CD4-positive, alpha-beta T cell (primary cell): ENCODE results near the gene SLC25A29. TPM values are rescaled to one million over a fixed set of nuclear protein-coding genes. Genes with fewer than 3 reads are reported as not detected.
A peak's percentile ranks its signal among the peaks of the same experiment; 100 is the strongest.

Experiments used
- ATAC-seq: fragments of 200-7000 bp; cut with Tn5 transposase; one replicate; pipeline ENCODE4 v1.10.0; 2022; ENCODE audit warnings: mild to moderate bottlenecking; ENCODE audit not compliant: poor library complexity
- CTCF ChIA-PET: fragments of 350-600 bp; sonication (Branson Sonifier 250); formaldehyde crosslinking; loops from one replicate; lab custom pipeline; 2021; ENCODE audit warnings: antibody characterized with exemption, inconsistent platforms; lab: Charles Lee
- POLR2A ChIA-PET: fragments of 350-600 bp; sonication (Branson Sonifier 250); formaldehyde crosslinking; loops from one replicate; lab custom pipeline; 2021; ENCODE audit warnings: antibody characterized with exemption, inconsistent platforms; lab: Charles Lee
- DNase-seq, 14 experiments: peaks; one replicate each; pipeline ENCODE4 v3.0.0-alpha.2; 2013 to 2020; ENCODE audit warnings: mixed read lengths in 2 of 14
- H3K27ac ChIP-seq, 2 donors: one replicate each; pipeline versions ENCODE4 v1.5.1 to v1.7.0; 2013; ENCODE audit warnings: low read length in 2 of 2, low read depth in 1 of 2, mild to moderate bottlenecking in 1 of 2
- H3K27me3 ChIP-seq, 2 experiments: 1 replicate in 1 of 2; 2 replicates in 1 of 2; pipeline versions ENCODE4 v1.6.1 to v1.7.0; 2013; ENCODE audit warnings: low read length in 2 of 2, control low read depth in 1 of 2, mild to moderate bottlenecking in 1 of 2, moderate library complexity in 1 of 2; ENCODE audit not compliant: insufficient read depth in 2 of 2, control insufficient read depth in 1 of 2
- H3K36me3 ChIP-seq: one replicate; pipeline ENCODE4 v1.6.1; 2013; ENCODE audit warnings: low read length, control low read depth; ENCODE audit not compliant: insufficient read depth
- H3K4me1 ChIP-seq: one replicate; pipeline ENCODE4 v1.6.1; 2013; ENCODE audit warnings: low read length, control low read depth; ENCODE audit not compliant: insufficient read depth
- H3K4me3 ChIP-seq: one replicate; pipeline ENCODE4 v1.5.1; 2013; ENCODE audit warnings: mild to moderate bottlenecking, low read length, moderate library complexity
- H3K9me3 ChIP-seq, 2 experiments: 1 replicate in 1 of 2; 2 replicates in 1 of 2; pipeline versions ENCODE4 v1.6.1 to v1.7.0; 2013; ENCODE audit warnings: low read length in 2 of 2, mild to moderate bottlenecking in 2 of 2, control low read depth in 1 of 2, moderate library complexity in 1 of 2; ENCODE audit not compliant: control insufficient read depth in 1 of 2, insufficient read depth in 1 of 2
- H3K27ac Mint-ChIP-seq: one replicate; pipeline ENCODE4 v1.8.0; 2020; ENCODE audit warnings: mixed read lengths
- H3K27me3 Mint-ChIP-seq: one replicate; pipeline ENCODE4 v1.8.0; 2021; ENCODE audit warnings: mixed read lengths
- H3K36me3 Mint-ChIP-seq: one replicate; pipeline ENCODE4 v1.8.0; 2021; ENCODE audit warnings: low read depth, mixed read lengths
- H3K4me1 Mint-ChIP-seq: one replicate; pipeline ENCODE4 v1.8.0; 2021; ENCODE audit warnings: low read depth, mixed read lengths
- H3K4me3 Mint-ChIP-seq: one replicate; pipeline ENCODE4 v1.8.0; 2020; ENCODE audit warnings: mild to moderate bottlenecking, mixed read lengths
- H3K9me3 Mint-ChIP-seq: one replicate; pipeline ENCODE4 v1.8.0; 2020; ENCODE audit warnings: mixed read lengths
- intact Hi-C, 2 experiments: fragments of 100-400 bp; cut with DNase I in 1 of 2; cut with micrococcal nuclease in 1 of 2; formaldehyde crosslinking; loops; one replicate each; pipeline versions ENCODE4 v1.15.1 to v1.9.0; 2023 to 2025; cut with DNase I, micrococcal nuclease
- total RNA-seq, 174 experiments: library from RNA in 2 of 174; stranded (reverse) in 2 of 174; gene quantifications; one replicate each; pipeline ENCODE4 v1.2.3 and lab custom pipeline; 2021 to 2026
- TF ChIP-seq, protein P1 (sequence below): fragments of 200-600 bp; IDR thresholded peaks from one replicate; pipeline ENCODE4 v1.8.0; 2022; ENCODE audit warnings: antibody characterized with exemption, mild to moderate bottlenecking

Gene SLC25A29
- total RNA-seq, 2 experiments from 2014 or later, result 2.5 TPM

DNA sequence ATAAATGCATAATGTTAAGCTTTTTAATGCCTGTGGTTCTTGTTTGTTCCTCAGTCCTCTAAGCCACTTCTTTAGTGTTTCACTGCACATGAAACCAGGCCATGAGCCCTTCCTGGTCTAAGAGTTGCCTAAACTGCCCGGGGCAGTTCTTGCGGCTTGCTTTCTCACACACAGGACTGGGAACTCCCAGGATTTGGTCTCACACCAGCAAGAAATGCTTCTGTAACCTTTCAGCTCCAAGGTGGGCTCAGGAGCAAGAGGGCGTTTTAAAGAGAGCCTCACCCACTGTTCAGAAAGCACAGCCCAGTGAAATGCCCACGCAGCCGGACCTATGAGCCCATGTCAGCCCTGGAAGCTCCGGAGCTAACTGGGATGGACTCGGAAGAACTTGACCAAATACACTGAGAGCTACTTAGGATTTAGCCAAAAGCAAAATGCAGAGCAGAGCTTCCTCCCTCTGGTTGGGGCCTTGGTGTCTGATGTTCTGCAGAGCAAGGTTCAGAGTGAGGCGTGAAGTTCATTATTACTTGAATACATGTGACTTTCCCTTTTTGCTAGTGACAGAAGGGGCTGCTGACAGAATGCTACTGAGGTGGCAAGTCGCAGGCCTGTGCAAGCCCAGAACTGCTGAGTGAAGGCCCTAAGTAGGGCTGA lies 23.4 kb downstream of the SLC25A29 start:
- CTCF ChIA-PET, result interaction anchor here (0.7 to 0.9 kb wide), 2 partner anchors 100 to 300 kb away, joined by 3 read pairs; no protein-coding TSS in a partner anchor
- H3K4me3 Mint-ChIP-seq, result peak overlapping the region; percentile 65
- intact Hi-C loops, result no loop called here

GRCh38 chr14:100282083-100282350 lies 24.2 kb downstream of the SLC25A29 start:
- no peaks in the 10 kb centered on the region for H3K9me3 Mint-ChIP-seq
- no peak overlapping the region for H3K4me3 Mint-ChIP-seq
- intact Hi-C loops, result no loop called here
- Histone ChIP-seq H3K4me3 (no peak overlapping the region), H3K36me3 (peaks cover 10% of the 10 kb centered on the region), H3K27me3 (no peaks in the 10 kb centered on the region), H3K9me3 (no peaks in the 10 kb centered on the region), H3K4me1 (peaks cover 30% of the 10 kb centered on the region), H3K27ac (no peak overlapping the region)
- POLR2A ChIA-PET, result interaction anchor here (0.8 kb wide), 1 partner anchor 58 kb away, joined by 3 read pairs; no protein-coding TSS in a partner anchor
- H3K27ac Mint-ChIP-seq, result peak overlapping the region; percentile 72
- TF ChIP-seq, protein P1, sequence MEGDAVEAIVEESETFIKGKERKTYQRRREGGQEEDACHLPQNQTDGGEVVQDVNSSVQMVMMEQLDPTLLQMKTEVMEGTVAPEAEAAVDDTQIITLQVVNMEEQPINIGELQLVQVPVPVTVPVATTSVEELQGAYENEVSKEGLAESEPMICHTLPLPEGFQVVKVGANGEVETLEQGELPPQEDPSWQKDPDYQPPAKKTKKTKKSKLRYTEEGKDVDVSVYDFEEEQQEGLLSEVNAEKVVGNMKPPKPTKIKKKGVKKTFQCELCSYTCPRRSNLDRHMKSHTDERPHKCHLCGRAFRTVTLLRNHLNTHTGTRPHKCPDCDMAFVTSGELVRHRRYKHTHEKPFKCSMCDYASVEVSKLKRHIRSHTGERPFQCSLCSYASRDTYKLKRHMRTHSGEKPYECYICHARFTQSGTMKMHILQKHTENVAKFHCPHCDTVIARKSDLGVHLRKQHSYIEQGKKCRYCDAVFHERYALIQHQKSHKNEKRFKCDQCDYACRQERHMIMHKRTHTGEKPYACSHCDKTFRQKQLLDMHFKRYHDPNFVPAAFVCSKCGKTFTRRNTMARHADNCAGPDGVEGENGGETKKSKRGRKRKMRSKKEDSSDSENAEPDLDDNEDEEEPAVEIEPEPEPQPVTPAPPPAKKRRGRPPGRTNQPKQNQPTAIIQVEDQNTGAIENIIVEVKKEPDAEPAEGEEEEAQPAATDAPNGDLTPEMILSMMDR, result no peak
- peaks cover 22% of the 10 kb centered on the region for H3K4me1 Mint-ChIP-seq
- no peak for ATAC-seq
- no peak for DNase-seq
- CTCF ChIA-PET, result no interaction called here
- no peaks in the 10 kb centered on the region for H3K27me3 Mint-ChIP-seq
- peaks cover 33% of the 10 kb centered on the region for H3K36me3 Mint-ChIP-seq

More for the DNA sequence above, 23.4 kb downstream of the SLC25A29 start:
- Histone ChIP-seq H3K27me3 (no peaks in the 10 kb centered on the region), H3K9me3 (no peaks in the 10 kb centered on the region), H3K4me1 (peaks cover 27% of the 10 kb centered on the region), H3K4me3 (no peak overlapping the region), H3K36me3 (peaks cover 10% of the 10 kb centered on the region), H3K27ac (no peak overlapping the region)
- no peaks in the 10 kb centered on the region for H3K9me3 Mint-ChIP-seq
- peaks cover 24% of the 10 kb centered on the region for H3K36me3 Mint-ChIP-seq
- DNase-seq (no peak), ATAC-seq (no peak)
- H3K27me3 Mint-ChIP-seq, result no peaks in the 10 kb centered on the region
- peaks cover 18% of the 10 kb centered on the region for H3K4me1 Mint-ChIP-seq
- TF ChIP-seq, protein P1, result no peak
- POLR2A ChIA-PET, result interaction anchor here (0.8 kb wide), 1 partner anchor 59 kb away, joined by 3 read pairs; no protein-coding TSS in a partner anchor
- H3K27ac Mint-ChIP-seq, result peak overlapping the region; percentile 72

GRCh38 chr14:100281286-100282082 lies 24.8 kb downstream of the SLC25A29 start:
- DNase-seq, result no peak
- Mint-ChIP-seq H3K36me3 (peaks cover 38% of the 10 kb centered on the region), H3K4me3 (peak overlapping the region; percentile 20), H3K4me1 (peaks cover 26% of the 10 kb centered on the region), H3K9me3 (no peaks in the 10 kb centered on the region), H3K27me3 (no peaks in the 10 kb centered on the region), H3K27ac (no peak overlapping the region)
- ChIA-PET POLR2A (no interaction called here), CTCF (no interaction called here)
- peaks cover 13% of the 10 kb centered on the region for H3K36me3 ChIP-seq
- no peaks in the 10 kb centered on the region for H3K27me3 ChIP-seq
- TF ChIP-seq, protein P1, result no peak
- no peaks in the 10 kb centered on the region for H3K9me3 ChIP-seq
- intact Hi-C loops, result no loop called here
- peaks cover 30% of the 10 kb centered on the region for H3K4me1 ChIP-seq
- no peak for ATAC-seq
- H3K27ac ChIP-seq, result no peak overlapping the region
- no peak overlapping the region for H3K4me3 ChIP-seq
